Tibial nerve (tissue), 4 donors: ENCODE data around the gene NIM1K. TPM values are rescaled to one million over a fixed set of nuclear protein-coding genes. Genes with fewer than 3 reads are reported as not detected.

ENCODE experiments used
- DNase-seq, 2 donors: peaks; one replicate each; pipeline ENCODE4 v3.0.0-alpha.2; 2019; ENCODE audit warnings: low spot score in 2 of 2
- H3K27ac ChIP-seq, 4 donors: fragments of 200-600 bp; sonication (generic) in 3 of 4; one replicate each; pipeline ENCODE4 v1.5.1; 2017 to 2019; ENCODE audit warnings: mild to moderate bottlenecking in 1 of 4
- H3K27me3 ChIP-seq, 2 donors: fragments of 200-600 bp; sonication (generic) in 1 of 2; one replicate each; pipeline versions ENCODE4 v1.5.1 to v1.6.0; 2017 to 2019
- H3K36me3 ChIP-seq, 3 donors: fragments of 200-600 bp; sonication (generic); one replicate each; pipeline ENCODE4 v1.5.1; 2018 to 2019
- H3K4me1 ChIP-seq, 4 donors: fragments of 200-600 bp; sonication (generic) in 3 of 4; one replicate each; pipeline ENCODE4 v1.5.1; 2017 to 2019
- H3K4me3 ChIP-seq, 4 donors: fragments of 200-600 bp; sonication (generic) in 3 of 4; one replicate each; pipeline ENCODE4 v1.5.1; 2017 to 2019; ENCODE audit warnings: mild to moderate bottlenecking in 1 of 4, moderate library complexity in 1 of 4
- H3K9me3 ChIP-seq, 4 donors: fragments of 200-600 bp; sonication (generic) in 3 of 4; one replicate each; pipeline ENCODE4 v1.5.1; 2017 to 2019
- CTCF ChIP-seq, 5 experiments: fragments of 200-600 bp in 3 of 5; fragments of 450-650 bp in 2 of 5; sonication (generic) in 3 of 5; IDR thresholded peaks; one replicate each; pipeline ENCODE4 v1.5.1; 2016 to 2019; ENCODE audit warnings: antibody characterized with exemption in 5 of 5, mild to moderate bottlenecking in 3 of 5, moderate library complexity in 2 of 5
- EP300 ChIP-seq, 2 donors: sonication (generic); formaldehyde crosslinking; IDR thresholded peaks; one replicate each; pipeline ENCODE4 v1.6.1; 2017; ENCODE audit warnings: antibody characterized with exemption in 2 of 2, mild to moderate bottlenecking in 1 of 2
- POLR2A ChIP-seq, 2 donors: fragments of 450-650 bp; IDR thresholded peaks; one replicate each; pipeline ENCODE4 v1.6.1; 2017; ENCODE audit warnings: antibody characterized with exemption in 2 of 2, mild to moderate bottlenecking in 2 of 2, moderate library complexity in 2 of 2
- WGBS, 2 donors: methylation state at CpG; one replicate each; pipeline ENCODE4 v1.1.5; 2018; 5-methylcytosine and 5-hydroxymethylcytosine counted together
- total RNA-seq, 4 donors: library from RNA; depleted of rRNA; stranded (reverse); fragments of >200 nt; gene quantifications; one replicate each; pipeline ENCODE4 v1.1.0, GENCODE V29; 2016

NIM1K gene
- total RNA-seq, 4 donors from 2014 or later: 2.0 to 4.8 (median 3.6) TPM

GRCh38 chr5:43309122-43309521 is 117.1 kb downstream of the NIM1K start:
- H3K36me3 ChIP-seq: no peaks in the 10 kb centered on the region
- 62 to 73% methylated on average over 3 of the region's 3 CpGs for WGBS, 2 donors
- no peak for DNase-seq
- no peaks in the 10 kb centered on the region for H3K27me3 ChIP-seq
- H3K9me3 ChIP-seq: no peaks in the 10 kb centered on the region
- no peak overlapping the region for H3K4me3 ChIP-seq
- TF ChIP-seq EP300 (IDR thresholded peaks at IDR 0.05) (no peak), CTCF (IDR thresholded peaks at IDR 0.05) (no peak), POLR2A (IDR thresholded peaks at IDR 0.05) (no peak)
- H3K27ac ChIP-seq: no peak overlapping the region
- H3K4me1 ChIP-seq: peaks cover 0 to 71% (median 11%) of the 10 kb centered on the region in 4 donors

- Histone ChIP-seq H3K27ac (no peak overlapping the region), H3K36me3 (no peaks in the 10 kb centered on the region), H3K4me3 (no peak overlapping the region), H3K9me3 (no peaks in the 10 kb centered on the region), H3K27me3 (no peaks in the 10 kb centered on the region), H3K4me1 (peaks cover 0 to 68% (median 11%) of the 10 kb centered on the region in 4 donors)
- DNase-seq: no peak
- TF ChIP-seq CTCF (IDR thresholded peaks at IDR 0.05) (no peak), POLR2A (IDR thresholded peaks at IDR 0.05) (no peak), EP300 (IDR thresholded peaks at IDR 0.05) (no peak)
These were observed 117.6 kb downstream of the NIM1K start for GRCh38 chr5:43309637-43310036.

GRCh38 chr5:43312076-43312661 is 120.1 kb downstream of the NIM1K start:
- H3K4me1 ChIP-seq: peaks cover 0 to 53% (median 11%) of the 10 kb centered on the region in 4 donors
- H3K27ac ChIP-seq: peak overlapping the region in 3 of 4 donors; percentile 91 to 98 (median 94)
- DNase-seq: no peak
- WGBS, 2 donors: 17 to 23% methylated on average over 6 of the region's 6 CpGs
- no peak for TF ChIP-seq POLR2A (IDR thresholded peaks at IDR 0.05)
- no peak for TF ChIP-seq CTCF (IDR thresholded peaks at IDR 0.05)
- TF ChIP-seq EP300 (IDR thresholded peaks at IDR 0.05): no peak
- no peaks in the 10 kb centered on the region for H3K36me3 ChIP-seq
- H3K27me3 ChIP-seq: no peaks in the 10 kb centered on the region
- H3K4me3 ChIP-seq: peak overlapping the region; percentile 87 to 98 (median 88)
- no peaks in the 10 kb centered on the region for H3K9me3 ChIP-seq

DNA sequence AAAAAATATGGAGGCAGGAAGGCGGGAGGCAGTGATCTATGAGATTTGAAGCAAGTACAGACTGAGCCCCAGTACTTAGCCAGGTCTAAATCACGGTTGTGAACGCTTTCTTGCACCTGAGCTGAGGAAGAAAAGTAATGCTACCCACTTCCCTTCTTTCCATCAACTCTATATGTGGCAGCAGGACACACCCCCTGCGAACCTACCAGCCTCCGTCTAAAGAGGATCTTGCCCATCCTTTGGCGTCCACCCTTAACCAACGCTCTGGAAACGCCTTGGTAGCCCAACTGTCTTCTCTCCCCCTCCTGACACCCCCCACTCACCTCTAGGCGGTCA is 120.6 kb downstream of the NIM1K start:
- Histone ChIP-seq H3K36me3 (no peaks in the 10 kb centered on the region), H3K4me1 (peaks cover 0 to 53% (median 11%) of the 10 kb centered on the region in 4 donors), H3K4me3 (peak overlapping the region; percentile 87 to 98 (median 88)), H3K27ac (peak overlapping the region; percentile 91 to 98 (median 93)), H3K27me3 (no peaks in the 10 kb centered on the region), H3K9me3 (no peaks in the 10 kb centered on the region)
- 3% methylated on average over 9 of the region's 9 CpGs for WGBS, 2 donors
- no peak for DNase-seq
- TF ChIP-seq CTCF (IDR thresholded peaks at IDR 0.05) (no peak), POLR2A (IDR thresholded peaks at IDR 0.05) (no peak), EP300 (IDR thresholded peaks at IDR 0.05) (no peak)

DNA sequence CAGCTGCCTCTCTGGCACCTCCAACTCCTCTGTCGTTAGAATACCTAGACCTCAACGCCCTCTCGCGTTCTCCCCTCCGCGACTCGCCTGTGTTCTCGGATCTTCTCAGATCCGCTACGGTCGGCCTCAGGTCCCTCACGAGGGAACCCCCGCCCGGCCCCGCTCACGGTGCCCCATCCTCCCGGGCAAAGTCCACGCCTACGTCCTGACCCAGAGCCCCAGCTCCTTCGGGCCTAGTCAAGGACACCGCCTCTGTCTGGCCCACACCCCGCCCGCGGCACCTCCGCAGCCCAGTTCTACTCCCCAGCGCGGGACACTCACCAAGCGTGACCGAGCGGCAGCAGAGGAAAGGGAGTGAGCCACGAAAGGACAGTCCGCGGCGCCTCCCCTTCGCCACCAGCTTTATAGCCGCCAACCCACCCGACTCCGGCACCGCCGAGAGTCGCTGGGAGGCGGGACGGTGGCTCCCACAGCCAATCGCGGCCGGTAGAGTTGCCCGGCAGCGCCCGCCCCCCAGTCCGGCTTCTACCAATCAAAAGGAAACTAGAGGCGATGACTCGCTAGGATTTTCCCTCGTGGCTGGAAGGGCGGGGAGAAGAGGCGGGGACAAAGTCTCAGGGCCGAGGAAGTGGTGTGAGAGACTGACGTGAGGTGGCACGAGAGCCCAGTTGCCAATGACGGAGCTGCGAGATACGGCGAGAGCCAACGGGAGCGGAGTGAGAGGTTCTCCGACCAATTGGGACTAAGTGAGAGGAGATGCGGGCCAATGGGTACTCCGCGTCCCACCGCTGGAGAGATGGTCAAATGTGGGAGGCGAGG is 121.2 kb downstream of the NIM1K start, which contains the start of gene HMGCS1:
Gene HMGCS1, minus strand, starts transcription at position 378 of the 819 bp plus-strand sequence. CDS start 14,447 bp downstream, outside the sequence.
- peak; percentile 96 to 97 for DNase-seq
- 0% methylated on average over 56 to 69 of the region's 70 CpGs for WGBS, 2 donors
- no peaks in the 10 kb centered on the region for H3K9me3 ChIP-seq

More for the DNA sequence above, 121.2 kb downstream of the NIM1K start, which contains the start of gene HMGCS1:
- Histone ChIP-seq H3K27me3 (no peaks in the 10 kb centered on the region), H3K4me3 (peak within 1 kb of the TSS; percentile 87 to 98 (median 88)), H3K27ac (peak within 1 kb of the TSS; percentile 91 to 98 (median 93)), H3K36me3 (no peaks in the 10 kb centered on the region), H3K4me1 (peaks cover 0 to 49% (median 11%) of the 10 kb centered on the region in 4 donors)
- peak in 2 of 5 experiments; percentile 23 to 29 for TF ChIP-seq CTCF (IDR thresholded peaks at IDR 0.05)
- peak; percentile 87 to 98 for TF ChIP-seq EP300 (IDR thresholded peaks at IDR 0.05)
- TF ChIP-seq POLR2A (IDR thresholded peaks at IDR 0.05): peak; percentile 88 to 99
